H9 (cell line): ENCODE results near the gene DHRS1. TPM values are rescaled to one million over a fixed set of nuclear protein-coding genes. Genes with fewer than 3 reads are reported as not detected.

Experiments
- DNase-seq: peaks from one replicate; pipeline ENCODE4 v3.0.0-alpha.2; 2017
- H2AFZ ChIP-seq: one replicate; pipeline ENCODE4 v1.6.1; 2013; ENCODE audit warnings: mild to moderate bottlenecking, low read length, control low read depth, moderate library complexity
- H2AK5ac ChIP-seq: 2 replicates; pipeline ENCODE4 v1.6.1; 2013; ENCODE audit warnings: low read length, control low read depth, mixed read lengths; ENCODE audit not compliant: insufficient read length
- H2BK120ac ChIP-seq: one replicate; pipeline ENCODE4 v1.6.1; 2013; ENCODE audit warnings: low read depth, mild to moderate bottlenecking, low read length, control low read depth, inconsistent platforms; ENCODE audit not compliant: poor library complexity, severe bottlenecking
- H2BK12ac ChIP-seq: 2 replicates; pipeline ENCODE4 v1.6.1; 2013; ENCODE audit warnings: low read length, control low read depth, mixed read lengths, low read depth; ENCODE audit not compliant: insufficient read length
- H2BK15ac ChIP-seq: 2 replicates; pipeline ENCODE4 v1.6.1; 2013; ENCODE audit warnings: low read depth, low read length, control low read depth
- H2BK20ac ChIP-seq: one replicate; pipeline ENCODE4 v1.6.1; 2013; ENCODE audit warnings: low read depth, mild to moderate bottlenecking, low read length, control low read depth, inconsistent platforms; ENCODE audit not compliant: poor library complexity, severe bottlenecking
- H2BK5ac ChIP-seq: 2 replicates; pipeline ENCODE4 v1.6.1; 2013; ENCODE audit warnings: low read length, control low read depth, mixed read lengths; ENCODE audit not compliant: insufficient read length
- H3K14ac ChIP-seq: 2 replicates; pipeline ENCODE4 v1.6.1; 2013; ENCODE audit warnings: low read length, control low read depth; ENCODE audit not compliant: insufficient read depth
- H3K18ac ChIP-seq: 2 replicates; pipeline ENCODE4 v1.6.1; 2013; ENCODE audit warnings: low read depth, mild to moderate bottlenecking, mixed read lengths, low read length, control low read depth; ENCODE audit not compliant: insufficient read length
- H3K23ac ChIP-seq: 2 replicates; pipeline ENCODE4 v1.6.1; 2013; ENCODE audit warnings: low read length, control low read depth, mixed read lengths, low read depth; ENCODE audit not compliant: insufficient read length
- H3K23me2 ChIP-seq: 2 replicates; pipeline ENCODE4 v1.6.1; 2013; ENCODE audit warnings: low read depth, mild to moderate bottlenecking, mixed read lengths, low read length, control low read depth; ENCODE audit not compliant: insufficient read length, poor library complexity, severe bottlenecking
- H3K27ac ChIP-seq: 2 replicates; pipeline ENCODE4 v1.5.1; 2013; ENCODE audit warnings: low read length, control low read depth, mixed read lengths, low read depth; ENCODE audit not compliant: insufficient read length
- H3K27me3 ChIP-seq: 2 replicates; pipeline ENCODE4 v1.6.1; 2013; ENCODE audit warnings: low read length, control low read depth, inconsistent platforms; ENCODE audit not compliant: insufficient read depth
- H3K4ac ChIP-seq: 2 replicates; pipeline ENCODE4 v1.6.1; 2013; ENCODE audit warnings: low read depth, mild to moderate bottlenecking, control low read depth, inconsistent platforms, low read length, moderate library complexity
- H3K4me1 ChIP-seq: 2 replicates; pipeline ENCODE4 v1.6.1; 2013; ENCODE audit warnings: low read length, control low read depth, inconsistent platforms; ENCODE audit not compliant: insufficient read depth
- H3K4me2 ChIP-seq: 2 replicates; pipeline ENCODE4 v1.6.1; 2013; ENCODE audit warnings: low read length, control low read depth, mixed read lengths; ENCODE audit not compliant: insufficient read length, insufficient read depth
- H3K56ac ChIP-seq: 2 replicates; pipeline ENCODE4 v1.6.1; 2013; ENCODE audit warnings: low read depth, mild to moderate bottlenecking, mixed read lengths, low read length, control low read depth; ENCODE audit not compliant: insufficient read length
- H3K79me1 ChIP-seq: 2 replicates; pipeline ENCODE4 v1.6.1; 2013; ENCODE audit warnings: low read depth, mild to moderate bottlenecking, moderate library complexity, low read length, control low read depth, inconsistent platforms; ENCODE audit not compliant: insufficient read depth, poor library complexity, severe bottlenecking
- H3K79me2 ChIP-seq: 2 replicates; pipeline ENCODE4 v1.6.1; 2013; ENCODE audit warnings: low read length, control low read depth, inconsistent platforms; ENCODE audit not compliant: insufficient read depth
- H3K9ac ChIP-seq: 2 replicates; pipeline ENCODE4 v1.6.1; 2013; ENCODE audit warnings: low read length, control low read depth, mixed read lengths; ENCODE audit not compliant: insufficient read length; ENCODE audit errors: extremely low read depth
- H3K9me3 ChIP-seq: one replicate; pipeline ENCODE4 v1.6.1; 2013; ENCODE audit warnings: low read depth, low read length, inconsistent platforms; ENCODE audit not compliant: control insufficient read depth
- H3T11ph ChIP-seq: one replicate; pipeline ENCODE4 v1.6.1; 2013; ENCODE audit warnings: mild to moderate bottlenecking, low read length, control low read depth, inconsistent platforms
- H4K20me1 ChIP-seq: one replicate; pipeline ENCODE4 v1.6.1; 2013; ENCODE audit not compliant: control insufficient read depth, insufficient read length, insufficient read depth
- H4K5ac ChIP-seq: 2 replicates; pipeline ENCODE4 v1.6.1; 2013; ENCODE audit warnings: low read depth, mild to moderate bottlenecking, mixed read lengths, low read length, control low read depth; ENCODE audit not compliant: insufficient read length
- H4K8ac ChIP-seq: replicated peaks from 2 replicates; pipeline ENCODE4 v1.6.1; 2013; ENCODE audit warnings: low read length, control low read depth, mixed read lengths, low read depth; ENCODE audit not compliant: insufficient read length
- H4K91ac ChIP-seq: 2 replicates; pipeline ENCODE4 v1.6.1; 2013; ENCODE audit warnings: low read depth, mild to moderate bottlenecking, moderate library complexity, mixed read lengths, low read length, control low read depth; ENCODE audit not compliant: insufficient read length
- H3K27ac Mint-ChIP-seq, 3 experiments: 2 replicates in 2 of 3; 3 replicates in 1 of 3; pipeline ENCODE4 v1.8.0; 2020 to 2021; ENCODE audit warnings: mixed read lengths in 3 of 3, mild to moderate bottlenecking in 1 of 3, moderate library complexity in 1 of 3
- H3K27me3 Mint-ChIP-seq: 2 replicates; pipeline ENCODE4 v1.8.0; 2021; ENCODE audit warnings: low read depth, mild to moderate bottlenecking, moderate library complexity, mixed read lengths
- H3K36me3 Mint-ChIP-seq, 3 experiments: 2 replicates in 2 of 3; 3 replicates in 1 of 3; pipeline ENCODE4 v1.8.0; 2020 to 2021; ENCODE audit warnings: low read depth in 3 of 3, mixed read lengths in 3 of 3; ENCODE audit not compliant: insufficient read depth in 1 of 3
- H3K4me1 Mint-ChIP-seq, 2 experiments: 2 replicates each; pipeline ENCODE4 v1.8.0; 2020; ENCODE audit warnings: mixed read lengths in 2 of 2
- H3K4me3 Mint-ChIP-seq, 2 experiments: 2 replicates in 1 of 2; 3 replicates in 1 of 2; pipeline ENCODE4 v1.8.0; 2020 to 2021; ENCODE audit warnings: mild to moderate bottlenecking in 2 of 2, mixed read lengths in 2 of 2, moderate library complexity in 1 of 2
- H3K9me3 Mint-ChIP-seq, 2 experiments: 2 replicates in 1 of 2; 3 replicates in 1 of 2; pipeline ENCODE4 v1.8.0; 2020; ENCODE audit warnings: mild to moderate bottlenecking in 2 of 2, mixed read lengths in 2 of 2, moderate library complexity in 1 of 2
- WGBS: extraction: QIAGEN DNeasy Blood & Tissue Kit; methylation state at CpG from one replicate; pipeline ENCODE4 v1.1.7; 2013; ENCODE audit warnings: missing lambda C conversion rate, low lambda C conversion rate, mixed read lengths; ENCODE audit not compliant: insufficient read length; ENCODE audit errors: extremely low coverage; 5-methylcytosine and 5-hydroxymethylcytosine counted together
- total RNA-seq: library from RNA; stranded (reverse); gene quantifications from 2 replicates; pipeline ENCODE4 v1.2.1, GENCODE V29; 2021
- TF ChIP-seq, protein P1 (sequence below): fragments of 200-600 bp; sonication (generic); conservative IDR thresholded peaks from 3 replicates; pipeline ENCODE4 v1.8.0; 2021; ENCODE audit warnings: antibody characterized with exemption, mild to moderate bottlenecking

Gene DHRS1
- total RNA-seq, 1 experiment from 2014 or later: 19.1 TPM

- Histone ChIP-seq H2BK12ac (no peak overlapping the region), H3K27me3 (no peaks in the 10 kb centered on the region)
Measured at GRCh38 chr14:24277071-24277470, 22.5 kb downstream of the DHRS1 start.

More at GRCh38 chr14:24277071-24277470, 22.5 kb downstream of the DHRS1 start:
- H3K79me1 ChIP-seq: no peaks in the 10 kb centered on the region
- peak overlapping the region in 1 of 3 experiments; percentile 37; a peak in 2 of 7 replicates for H3K27ac Mint-ChIP-seq
- H3K79me2 ChIP-seq: no peaks in the 10 kb centered on the region
- no peaks in the 10 kb centered on the region for H3K36me3 Mint-ChIP-seq
- H2AK5ac ChIP-seq: no peak overlapping the region
- H3K4me1 Mint-ChIP-seq: peaks cover 3 to 11% of the 10 kb centered on the region in 2 experiments
- no peak overlapping the region for H3K56ac ChIP-seq
- no peak overlapping the region for H3K23ac ChIP-seq
- no peak overlapping the region for H3K18ac ChIP-seq
- no peak overlapping the region for H2BK120ac ChIP-seq
- no peak overlapping the region for H2BK15ac ChIP-seq
- no peak overlapping the region for H3T11ph ChIP-seq
- DNase-seq: no peak
- H2BK5ac ChIP-seq: no peak overlapping the region
- H3K4ac ChIP-seq: no peak overlapping the region
- no peaks in the 10 kb centered on the region for H4K20me1 ChIP-seq
- WGBS: no CpG with 5 or more reads among the region's 6 CpGs
- no peak overlapping the region for H3K4me3 Mint-ChIP-seq
- TF ChIP-seq, protein P1, sequence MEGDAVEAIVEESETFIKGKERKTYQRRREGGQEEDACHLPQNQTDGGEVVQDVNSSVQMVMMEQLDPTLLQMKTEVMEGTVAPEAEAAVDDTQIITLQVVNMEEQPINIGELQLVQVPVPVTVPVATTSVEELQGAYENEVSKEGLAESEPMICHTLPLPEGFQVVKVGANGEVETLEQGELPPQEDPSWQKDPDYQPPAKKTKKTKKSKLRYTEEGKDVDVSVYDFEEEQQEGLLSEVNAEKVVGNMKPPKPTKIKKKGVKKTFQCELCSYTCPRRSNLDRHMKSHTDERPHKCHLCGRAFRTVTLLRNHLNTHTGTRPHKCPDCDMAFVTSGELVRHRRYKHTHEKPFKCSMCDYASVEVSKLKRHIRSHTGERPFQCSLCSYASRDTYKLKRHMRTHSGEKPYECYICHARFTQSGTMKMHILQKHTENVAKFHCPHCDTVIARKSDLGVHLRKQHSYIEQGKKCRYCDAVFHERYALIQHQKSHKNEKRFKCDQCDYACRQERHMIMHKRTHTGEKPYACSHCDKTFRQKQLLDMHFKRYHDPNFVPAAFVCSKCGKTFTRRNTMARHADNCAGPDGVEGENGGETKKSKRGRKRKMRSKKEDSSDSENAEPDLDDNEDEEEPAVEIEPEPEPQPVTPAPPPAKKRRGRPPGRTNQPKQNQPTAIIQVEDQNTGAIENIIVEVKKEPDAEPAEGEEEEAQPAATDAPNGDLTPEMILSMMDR: no peak
- no peak overlapping the region for H3K4me2 ChIP-seq
- no peak overlapping the region for H3K27ac ChIP-seq
- H3K14ac ChIP-seq: no peak overlapping the region
- H2AFZ ChIP-seq: no peak overlapping the region
- no peaks in the 10 kb centered on the region for H3K27me3 Mint-ChIP-seq
- H2BK20ac ChIP-seq: no peak overlapping the region
- no peak overlapping the region for H4K91ac ChIP-seq
- no peaks in the 10 kb centered on the region for H3K4me1 ChIP-seq
- no peaks in the 10 kb centered on the region for H3K9me3 ChIP-seq
- H3K9ac ChIP-seq: no peak overlapping the region
- no peaks in the 10 kb centered on the region for H3K23me2 ChIP-seq
- no peaks in the 10 kb centered on the region for H3K9me3 Mint-ChIP-seq
- no peak overlapping the region for H4K8ac ChIP-seq
- no peak overlapping the region for H4K5ac ChIP-seq
